Suprapubic skin (tissue), 4 donors: ENCODE measurements around the gene CCL8.

Experiments used
- EP300 ChIP-seq: sonication (generic); formaldehyde crosslinking; IDR thresholded peaks from one replicate; pipeline ENCODE4 v1.6.1; 2017; ENCODE audit warnings: antibody characterized with exemption
- POLR2A ChIP-seq, 2 donors: fragments of 450-650 bp; IDR thresholded peaks; one replicate each; pipeline ENCODE4 v1.6.1; 2017; ENCODE audit warnings: antibody characterized with exemption in 2 of 2, mild to moderate bottlenecking in 2 of 2, moderate library complexity in 2 of 2
- POLR2AphosphoS5 ChIP-seq, 3 donors: sonication (generic); formaldehyde crosslinking; IDR thresholded peaks; one replicate each; pipeline ENCODE4 v1.6.1; 2017; ENCODE audit warnings: antibody characterized with exemption in 3 of 3
- TF ChIP-seq, protein P1 (sequence below), 2 donors: fragments of 200-600 bp in 1 of 2; fragments of 450-650 bp in 1 of 2; sonication (generic) in 1 of 2; IDR thresholded peaks; one replicate each; pipeline ENCODE4 v1.5.1; 2016 to 2019; ENCODE audit warnings: antibody characterized with exemption in 2 of 2, mild to moderate bottlenecking in 1 of 2, moderate library complexity in 1 of 2

GRCh38 chr17:34349751-34350150 is 30.5 kb downstream of the CCL8 start:
- TF ChIP-seq, protein P1, sequence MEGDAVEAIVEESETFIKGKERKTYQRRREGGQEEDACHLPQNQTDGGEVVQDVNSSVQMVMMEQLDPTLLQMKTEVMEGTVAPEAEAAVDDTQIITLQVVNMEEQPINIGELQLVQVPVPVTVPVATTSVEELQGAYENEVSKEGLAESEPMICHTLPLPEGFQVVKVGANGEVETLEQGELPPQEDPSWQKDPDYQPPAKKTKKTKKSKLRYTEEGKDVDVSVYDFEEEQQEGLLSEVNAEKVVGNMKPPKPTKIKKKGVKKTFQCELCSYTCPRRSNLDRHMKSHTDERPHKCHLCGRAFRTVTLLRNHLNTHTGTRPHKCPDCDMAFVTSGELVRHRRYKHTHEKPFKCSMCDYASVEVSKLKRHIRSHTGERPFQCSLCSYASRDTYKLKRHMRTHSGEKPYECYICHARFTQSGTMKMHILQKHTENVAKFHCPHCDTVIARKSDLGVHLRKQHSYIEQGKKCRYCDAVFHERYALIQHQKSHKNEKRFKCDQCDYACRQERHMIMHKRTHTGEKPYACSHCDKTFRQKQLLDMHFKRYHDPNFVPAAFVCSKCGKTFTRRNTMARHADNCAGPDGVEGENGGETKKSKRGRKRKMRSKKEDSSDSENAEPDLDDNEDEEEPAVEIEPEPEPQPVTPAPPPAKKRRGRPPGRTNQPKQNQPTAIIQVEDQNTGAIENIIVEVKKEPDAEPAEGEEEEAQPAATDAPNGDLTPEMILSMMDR (IDR thresholded peaks at IDR 0.05), result no peak
- TF ChIP-seq POLR2A (IDR thresholded peaks at IDR 0.05), result no peak
- no peak for TF ChIP-seq POLR2AphosphoS5 (IDR thresholded peaks at IDR 0.05)
- TF ChIP-seq EP300, result no peak
